ENCODE results near the gene NFIA. TPM values are rescaled to one million over a fixed set of nuclear protein-coding genes. Genes with fewer than 3 reads are reported as not detected.

Gene NFIA
- total RNA-seq, 1 experiment from 2014 or later = 20.9 TPM

DNA sequence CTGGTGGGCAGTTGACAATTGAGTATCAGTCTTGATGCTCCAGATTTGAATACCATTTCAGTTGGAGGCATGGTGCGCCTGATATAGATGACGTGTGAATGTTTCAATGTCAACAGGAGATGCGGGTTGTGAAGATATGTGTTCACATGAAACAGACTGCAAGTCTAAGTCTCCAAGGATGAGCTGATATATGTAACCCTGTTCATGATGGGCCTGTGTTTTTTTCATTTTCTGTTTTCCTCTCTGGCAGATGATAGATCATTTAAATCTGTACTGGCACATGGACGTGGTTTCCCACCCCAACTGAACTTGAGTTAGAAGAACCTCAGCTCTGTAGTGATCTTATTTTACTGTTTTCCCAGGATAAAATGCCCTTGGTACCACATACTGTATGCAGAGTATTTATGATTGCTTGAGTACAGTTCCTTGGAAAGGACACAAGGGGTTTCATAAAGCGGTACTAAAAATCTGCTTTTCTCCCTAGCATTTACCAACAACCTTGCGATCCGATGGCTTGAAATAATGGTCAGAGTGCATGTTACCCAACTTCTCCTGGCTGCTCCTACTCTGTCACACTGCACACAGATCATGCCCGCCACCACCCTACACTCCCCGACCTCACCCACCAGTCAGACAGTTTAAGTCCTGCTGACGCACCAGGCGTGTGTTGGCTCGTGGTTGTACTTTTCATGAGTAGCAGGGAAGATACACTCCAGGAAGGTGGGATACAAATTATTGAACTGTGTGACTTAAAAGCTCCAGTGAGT lies 131.1 kb downstream of the NFIA start:
- intact Hi-C loops (cut with micrococcal nuclease; ENCODE audit: unreplicated experiment) = no loop called here

GRCh38 chr1:61215119-61215518 lies 132.8 kb downstream of the NFIA start:
- intact Hi-C loops (cut with micrococcal nuclease; ENCODE audit: unreplicated experiment) = no loop called here

More for the DNA sequence above, 131.1 kb downstream of the NFIA start:
- no peak overlapping the region for H3K27ac ChIP-seq (ENCODE audit: low read length)
- DNase-seq (ENCODE audit: low read depth, low spot score) = no peak
- H3K4me3 ChIP-seq (ENCODE audit: low read depth in 2 of 2, low read length in 2 of 2) = no peak overlapping the region
- H3K4me1 ChIP-seq (ENCODE audit: control insufficient read depth, insufficient read depth, low read length) = no peaks in the 10 kb centered on the region
- POLR2A ChIA-PET = no interaction called here
- in situ Hi-C loops (cut with HindIII; ENCODE audit: low pct_unique_long_range_greater_than_20kb, low sequenced_read_pairs) = no loop called here
- CTCF ChIA-PET = no interaction called here
- no peak for ATAC-seq
- no peaks in the 10 kb centered on the region for H3K36me3 ChIP-seq (ENCODE audit: control insufficient read depth, insufficient read depth, low read length)
- H3K27me3 ChIP-seq (ENCODE audit: control insufficient read depth, insufficient read depth, low read length) = no peaks in the 10 kb centered on the region
- H3K9me3 ChIP-seq (ENCODE audit: control insufficient read depth, insufficient read depth, low read depth, low read length) = no peaks in the 10 kb centered on the region
- TF ChIP-seq POLR2AphosphoS5 (IDR thresholded peaks at IDR 0.05; ENCODE audit: low read depth, low read length) = no peak
- no TSS peak for BruUV-seq (replicated peaks)

More at GRCh38 chr1:61215119-61215518, 132.8 kb downstream of the NFIA start:
- H3K27ac ChIP-seq (ENCODE audit: low read length) = no peak overlapping the region
- no peaks in the 10 kb centered on the region for H3K4me1 ChIP-seq (ENCODE audit: control insufficient read depth, insufficient read depth, low read length)
- ChIA-PET POLR2A (interaction anchor here (0.5 kb wide), 1 partner anchor 897 kb away, joined by 4 read pairs; no protein-coding TSS in a partner anchor), CTCF (no interaction called here)
- in situ Hi-C loops (cut with HindIII; ENCODE audit: low pct_unique_long_range_greater_than_20kb, low sequenced_read_pairs) = no loop called here
- no peak for DNase-seq (ENCODE audit: low read depth, low spot score)
- BruUV-seq (replicated peaks) = no TSS peak
- no peak overlapping the region for H3K4me3 ChIP-seq (ENCODE audit: low read depth in 2 of 2, low read length in 2 of 2)
- no peaks in the 10 kb centered on the region for H3K27me3 ChIP-seq (ENCODE audit: control insufficient read depth, insufficient read depth, low read length)
- TF ChIP-seq SIN3A (IDR thresholded peaks at IDR 0.05; ENCODE audit: borderline replicate concordance, insufficient read depth, low read depth, low read length) = no peak
- no peak for TF ChIP-seq POLR2AphosphoS5 (IDR thresholded peaks at IDR 0.05; ENCODE audit: low read depth, low read length)
- TF ChIP-seq TCF7L2 (IDR thresholded peaks at IDR 0.05; ENCODE audit: low read depth, low read length) = no peak
- no peak for TF ChIP-seq REST (IDR thresholded peaks at IDR 0.05; ENCODE audit: insufficient read depth in 1 of 2, low read depth in 2 of 2, low read length in 1 of 2)
- no peak for TF ChIP-seq CTCF (IDR thresholded peaks at IDR 0.05)
- no peaks in the 10 kb centered on the region for H3K9me3 ChIP-seq (ENCODE audit: control insufficient read depth, insufficient read depth, low read depth, low read length)
- ATAC-seq = no peak
- H3K36me3 ChIP-seq (ENCODE audit: control insufficient read depth, insufficient read depth, low read length) = no peaks in the 10 kb centered on the region

Measured in Panc1 (cell line).